Ramos (cell line): ENCODE data around the gene PPY.
"Not testable (repeated sequence)": the region's sequence is repeated elsewhere in the genome, so short reads cannot be mapped to it uniquely, and the experiment has no call there.

Experiments used
- in situ Hi-C: fragments of 300-500 bp; cut with MboI; formaldehyde crosslinking; loops from one replicate; pipeline ENCODE4 v1.14.3; 2022; ENCODE audit warnings: low sequenced_read_pairs; ENCODE audit not compliant: unreplicated experiment

Gene PPY, protein sequence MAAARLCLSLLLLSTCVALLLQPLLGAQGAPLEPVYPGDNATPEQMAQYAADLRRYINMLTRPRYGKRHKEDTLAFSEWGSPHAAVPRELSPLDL

DNA sequence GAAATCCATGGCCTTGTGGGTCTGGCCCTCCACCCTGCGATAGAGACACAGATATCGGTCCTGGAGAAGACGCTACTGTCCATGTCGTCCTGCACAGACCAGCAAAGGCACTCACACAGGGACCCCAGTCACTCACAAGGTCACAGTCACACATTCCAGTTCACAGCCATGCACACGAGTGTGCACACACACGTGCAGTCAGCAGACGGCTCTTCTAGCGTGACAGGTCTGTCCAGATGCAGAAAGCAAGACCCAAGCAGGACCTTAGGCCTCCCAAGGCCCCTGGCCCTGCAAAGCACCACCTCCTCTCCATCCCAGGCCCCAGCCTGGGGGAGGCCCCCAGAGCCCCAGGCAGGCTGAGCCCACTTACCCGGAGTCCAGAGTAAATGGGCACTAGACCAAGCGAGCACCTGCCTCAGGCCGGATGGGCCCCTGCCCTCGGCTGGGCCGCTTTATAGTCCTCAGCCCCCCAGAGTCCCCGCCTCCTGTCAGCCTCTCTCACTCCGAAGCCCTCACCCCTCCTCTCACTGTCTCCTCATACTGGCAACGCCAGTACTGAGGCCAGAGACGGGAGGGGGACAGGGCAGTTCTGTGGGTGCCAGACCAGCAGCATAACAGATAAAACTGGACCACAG is at the start of gene PPY:
Gene PPY (minus strand): TSS at position 426 of the 635 bp plus-strand sequence. CDS start 822 bp downstream, outside the sequence.
- in situ Hi-C loops, result loop anchor here (5.0 kb wide), 1 partner anchor 100 kb away; no protein-coding TSS in a partner anchor

DNA sequence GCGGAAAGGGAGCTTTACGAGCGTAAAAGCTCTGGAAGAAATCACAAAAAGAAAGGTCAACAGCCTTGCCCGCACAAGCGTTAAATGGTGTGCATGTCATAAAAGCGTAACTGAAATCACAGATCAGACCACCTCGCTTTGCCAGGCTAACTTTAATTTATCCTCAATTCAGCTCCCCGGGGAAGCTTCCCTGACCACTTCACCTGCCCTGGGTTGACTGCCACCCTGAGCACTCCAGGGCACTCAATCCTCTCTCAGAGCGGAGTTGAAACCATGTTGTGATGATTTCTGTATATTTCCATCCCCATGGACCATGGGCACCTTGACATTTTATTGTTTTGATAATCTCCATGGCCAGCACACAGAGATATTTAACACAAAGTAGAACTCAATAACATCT is 46.0 kb upstream of the PPY start:
- in situ Hi-C loops, result no loop called here

DNA sequence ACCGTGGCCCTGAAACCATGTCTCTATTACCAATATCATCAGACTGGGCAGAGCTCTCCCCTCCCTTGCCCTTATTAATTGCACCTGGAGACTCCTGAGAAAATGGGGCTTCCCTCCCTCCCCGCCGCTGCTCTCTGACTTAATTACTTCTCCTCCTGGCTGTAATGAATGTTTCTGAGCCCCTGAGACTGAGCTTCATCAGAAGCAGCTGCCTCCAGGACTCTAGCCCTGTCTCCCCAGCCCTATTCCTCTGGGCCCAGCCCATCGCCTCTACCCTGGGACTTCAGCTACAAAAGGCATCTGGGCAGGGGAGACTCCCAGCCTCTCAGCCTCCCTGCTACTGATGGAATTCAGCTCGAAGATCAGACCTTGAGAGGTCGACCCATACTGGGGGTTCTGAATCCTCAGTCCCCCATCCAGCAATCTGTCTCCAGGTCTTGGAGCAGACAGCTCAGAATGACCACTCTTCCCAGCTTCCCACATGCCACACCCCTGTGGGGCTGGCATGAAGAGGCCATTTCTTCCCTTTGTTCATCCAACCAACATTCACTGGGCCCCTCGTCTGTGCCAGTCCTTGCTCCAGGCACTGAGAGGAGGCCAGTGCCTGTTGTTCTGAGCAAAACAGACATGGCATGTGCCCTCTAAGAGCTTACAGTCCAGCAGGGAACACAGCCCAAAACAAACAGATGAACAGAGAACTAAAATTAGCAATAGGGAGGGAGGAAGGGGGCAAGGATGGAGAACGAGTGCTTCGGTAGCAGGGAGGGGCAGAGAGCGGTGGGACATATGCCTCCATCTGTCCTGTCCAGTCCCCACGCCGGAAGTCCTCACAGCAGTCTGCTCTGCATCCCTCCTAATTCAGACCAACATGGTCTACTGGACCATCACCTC is 45.1 kb upstream of the PPY start:
- in situ Hi-C loops, result no loop called here

DNA sequence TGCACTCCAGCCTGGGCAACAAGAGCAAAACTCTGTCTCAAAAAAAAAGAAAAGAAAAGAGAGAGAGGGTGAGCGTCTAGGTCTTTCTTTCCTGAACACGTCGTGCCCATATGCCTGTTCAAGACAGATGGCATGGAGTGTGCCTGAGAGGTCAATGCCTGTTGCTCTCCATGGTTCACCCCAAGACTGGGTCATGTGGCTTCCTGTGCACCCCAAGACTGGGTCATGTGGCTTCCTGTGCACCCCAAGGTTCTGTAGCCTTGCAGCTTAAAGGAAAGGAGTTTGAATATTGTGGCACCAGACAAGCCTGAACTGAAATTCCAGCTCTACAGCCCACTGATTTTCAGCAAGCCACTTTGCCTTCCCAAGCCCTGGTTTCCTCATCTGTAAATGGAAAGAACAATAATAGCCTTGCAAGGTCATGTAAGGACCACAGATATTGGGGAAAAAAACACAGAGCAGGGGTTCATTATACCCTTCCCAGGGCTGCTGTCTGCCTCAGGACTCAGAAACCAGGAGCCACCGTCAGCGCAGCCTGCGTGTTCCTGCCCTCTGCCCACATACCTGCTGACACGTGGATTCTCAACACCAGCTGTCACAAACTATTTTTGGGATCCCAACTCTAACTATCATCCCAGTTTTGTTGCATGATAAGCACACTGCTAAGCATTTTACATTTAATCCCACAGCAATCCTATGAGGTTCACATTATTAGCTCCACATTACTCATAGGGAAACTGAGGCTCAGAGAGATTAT is 44.1 kb upstream of the PPY start:
- in situ Hi-C loops, result no loop called here

DNA sequence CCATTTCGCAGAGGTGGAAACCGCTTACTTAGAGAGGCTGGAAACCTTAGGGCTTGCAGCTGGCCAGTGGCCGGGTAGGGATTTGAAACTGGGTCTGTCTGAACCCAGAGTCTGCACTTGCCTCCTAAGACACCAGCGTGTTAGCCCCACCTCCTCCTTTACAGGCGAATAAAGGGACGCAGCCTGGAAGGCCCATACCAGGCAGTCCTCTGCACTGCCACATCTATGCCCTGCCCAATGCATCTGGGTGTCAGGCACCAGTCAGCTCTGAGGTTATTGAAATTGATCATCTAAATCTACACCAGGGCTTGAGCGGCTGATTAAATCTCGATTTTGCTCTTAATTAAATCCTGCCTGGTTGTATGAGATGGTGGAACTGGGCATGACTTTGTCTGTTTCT is 42.2 kb upstream of the PPY start:
- in situ Hi-C loops, result no loop called here

DNA sequence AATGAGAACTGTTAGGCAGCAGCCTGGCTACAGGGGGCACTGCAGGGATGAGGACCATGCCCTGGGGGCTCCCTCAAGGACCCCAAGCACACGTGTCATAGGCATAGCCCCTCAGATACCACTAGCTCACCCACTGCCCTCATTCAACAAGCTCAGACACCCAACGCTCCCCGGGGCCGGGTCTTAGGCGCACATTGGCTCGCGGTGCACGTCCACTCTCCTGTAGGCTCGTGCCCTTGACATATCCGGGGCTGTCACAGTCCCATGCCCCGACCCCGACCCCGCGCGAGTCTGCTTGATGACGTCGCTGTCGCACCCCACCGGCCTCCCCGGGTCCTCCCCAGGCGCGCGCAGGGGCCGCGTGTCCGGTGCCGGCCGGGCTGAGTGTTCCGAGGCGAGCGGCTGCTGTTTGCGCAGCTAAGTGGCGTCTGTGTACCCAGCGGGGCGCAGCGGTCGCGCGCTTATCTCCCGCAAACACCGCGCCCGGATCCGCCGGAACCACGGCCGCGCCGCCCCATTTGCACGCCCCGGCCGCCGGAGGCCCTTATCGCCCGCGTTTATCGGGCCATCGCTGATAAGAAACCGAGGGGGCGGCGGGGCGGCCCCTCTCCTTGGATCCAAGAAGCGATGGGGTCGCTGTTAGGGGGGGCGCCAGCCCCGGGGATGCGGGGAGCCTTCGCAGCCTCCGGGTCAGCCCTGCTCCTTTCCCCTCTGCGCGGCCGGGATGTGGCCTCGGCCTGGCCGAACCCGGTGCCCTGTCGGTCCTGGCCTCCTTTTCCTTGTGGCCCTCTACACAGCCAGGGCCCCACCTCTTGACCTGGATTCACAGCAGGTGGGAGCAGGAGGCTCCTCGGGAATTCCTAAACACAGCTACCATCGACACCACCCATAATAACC is 41.5 kb upstream of the PPY start:
- in situ Hi-C loops, result no loop called here

DNA sequence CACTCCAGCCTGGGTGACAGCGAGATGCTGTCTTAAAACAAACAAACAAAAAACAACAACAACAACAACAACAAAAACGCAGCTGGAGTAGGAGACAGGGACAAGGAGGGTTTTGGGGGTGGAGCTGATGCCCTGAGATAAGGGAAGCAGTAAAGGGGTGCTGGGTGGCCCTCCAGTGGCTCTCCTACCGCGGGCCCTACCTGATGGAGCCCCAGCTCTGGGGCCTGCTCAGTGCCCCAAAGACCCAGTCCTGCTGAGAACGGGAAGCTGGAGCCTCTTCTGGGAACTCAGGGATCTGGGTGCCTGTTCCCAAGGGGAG is 40.9 kb upstream of the PPY start:
- in situ Hi-C loops, result no loop called here

DNA sequence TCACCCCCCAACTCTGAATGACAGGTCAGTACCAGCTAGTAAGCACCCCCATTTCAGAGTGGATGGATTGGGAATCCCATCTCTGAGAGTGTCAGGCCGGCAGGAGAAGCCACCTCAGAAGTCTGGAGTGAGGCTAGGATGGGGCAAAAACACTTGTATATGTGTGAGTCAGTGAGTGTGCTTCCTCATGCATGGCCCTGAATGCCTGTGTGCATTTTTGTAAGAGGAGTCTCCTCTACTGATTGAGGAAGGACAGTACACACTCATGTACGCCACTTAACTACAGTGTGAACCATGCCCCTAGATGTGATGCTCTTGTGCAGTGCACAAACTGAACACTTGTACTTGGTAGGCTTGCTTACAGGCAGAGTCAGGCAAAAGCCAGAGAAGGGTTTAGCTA is 39.9 kb upstream of the PPY start:
- in situ Hi-C loops, result no loop called here

DNA sequence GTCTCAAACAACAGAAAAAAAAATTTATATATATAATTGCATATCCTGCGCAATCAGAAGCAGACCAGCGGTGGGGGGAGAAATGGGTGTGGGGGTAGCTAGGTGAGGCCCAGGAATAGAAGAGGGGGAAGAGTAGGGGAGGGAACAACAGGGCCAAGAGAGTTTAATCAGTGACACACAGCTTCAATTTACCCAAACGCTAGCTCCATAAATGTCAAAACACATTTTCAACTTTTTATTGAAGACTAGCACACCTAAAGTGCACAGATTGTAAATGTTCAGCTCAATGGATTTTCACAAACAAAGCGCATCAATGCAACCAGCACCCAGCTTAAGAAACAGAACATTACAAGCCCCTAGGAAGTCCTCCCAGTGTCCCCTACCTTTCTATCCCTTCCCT is 37.4 kb upstream of the PPY start:
- in situ Hi-C loops, result no loop called here

DNA sequence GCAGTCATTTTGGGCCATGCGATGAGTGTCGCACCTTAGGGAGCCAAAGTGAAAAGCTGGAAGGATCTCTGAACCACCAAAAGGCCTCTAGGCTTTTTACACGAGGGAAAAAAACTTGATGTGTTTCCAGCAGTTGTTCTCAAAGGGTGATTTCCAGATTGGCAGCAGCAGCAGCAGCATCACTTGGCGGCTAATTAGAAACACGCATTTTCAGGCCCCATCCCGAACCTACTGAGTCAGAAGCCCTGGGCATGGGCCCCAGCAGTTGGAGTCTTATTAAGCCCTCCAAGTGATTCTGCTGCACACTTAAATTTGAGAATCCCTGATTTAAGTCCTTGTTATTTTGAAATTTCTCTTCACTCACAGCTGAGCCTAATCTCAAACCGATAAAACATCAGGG is 36.7 kb upstream of the PPY start:
- in situ Hi-C loops, result no loop called here

DNA sequence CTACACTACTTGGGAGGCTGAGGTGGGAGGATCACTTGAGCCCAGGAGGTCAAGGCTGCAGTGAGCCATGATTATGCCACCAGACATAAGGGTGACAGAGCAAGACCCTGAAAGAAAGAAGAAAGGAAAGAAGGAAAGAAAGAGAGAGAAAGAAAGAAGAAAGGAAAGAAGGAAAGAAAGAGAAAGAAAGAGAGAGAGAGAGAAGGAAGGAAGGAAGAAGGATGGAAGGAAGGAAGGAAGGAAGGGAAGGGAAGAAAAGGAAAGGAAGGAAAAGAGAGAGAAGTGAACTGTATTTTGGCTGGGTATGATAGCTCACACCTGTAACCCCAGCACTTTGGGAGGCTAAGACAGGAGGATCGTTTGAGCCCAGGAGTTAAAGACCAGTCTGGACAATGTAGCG is 35.8 kb upstream of the PPY start:
- in situ Hi-C loops, result no loop called here

DNA sequence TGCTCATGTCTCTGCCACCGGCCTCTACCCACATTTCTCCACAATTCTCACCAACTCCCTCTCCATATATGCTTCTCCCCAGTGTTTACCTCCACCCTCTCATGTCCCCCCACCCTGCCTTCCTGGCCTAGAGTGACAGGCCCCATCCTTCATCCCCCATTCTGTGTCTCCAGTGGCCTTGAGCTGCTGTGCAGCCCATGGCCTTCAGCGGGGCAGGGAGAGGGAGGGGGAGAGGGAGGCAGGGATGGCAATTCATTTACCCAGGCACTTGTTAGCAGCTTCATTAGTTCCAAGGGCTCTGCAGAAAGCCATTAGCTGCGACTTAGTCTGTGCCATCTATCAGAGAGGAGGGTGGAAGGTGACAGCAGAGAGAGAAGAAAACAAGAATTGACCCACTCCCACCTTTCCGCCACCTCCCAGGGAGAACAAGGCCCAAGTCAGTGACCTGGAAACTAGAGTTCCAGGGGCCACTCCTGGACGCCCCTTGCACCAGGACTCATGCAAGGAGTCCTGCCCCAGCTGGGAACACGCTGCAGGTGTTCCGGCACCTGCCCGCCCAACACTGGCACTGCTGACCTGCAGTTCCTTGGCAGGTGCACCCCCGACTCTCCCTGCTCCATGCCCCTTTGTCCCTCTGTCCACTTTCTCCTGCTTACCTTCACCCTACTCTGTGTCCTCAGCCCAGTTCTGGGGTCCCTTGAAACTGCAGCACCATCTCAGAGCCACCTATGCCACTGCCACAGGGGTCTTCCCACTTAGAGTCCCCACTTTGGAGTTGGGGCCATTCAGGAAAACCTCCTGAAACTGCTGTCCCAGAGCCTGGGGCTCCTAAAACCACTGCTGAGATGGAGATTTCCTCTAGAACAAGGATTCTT is 34.9 kb upstream of the PPY start:
- in situ Hi-C loops, result no loop called here

DNA sequence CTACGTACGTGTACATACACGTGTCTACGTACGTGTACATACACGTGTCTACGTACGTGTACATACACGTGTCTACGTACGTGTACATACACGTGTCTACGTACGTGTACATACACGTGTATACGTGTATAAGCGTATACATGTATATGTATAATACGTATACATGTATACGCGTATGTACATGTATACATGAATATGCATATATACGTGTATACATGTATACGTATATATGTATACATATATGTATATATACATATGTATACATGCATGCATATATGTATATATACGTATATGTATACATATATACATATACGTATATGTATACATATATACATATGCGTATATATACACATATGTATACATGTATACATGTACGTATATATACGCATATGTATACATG is 33.6 kb upstream of the PPY start:
- in situ Hi-C loops, result no loop called here

DNA sequence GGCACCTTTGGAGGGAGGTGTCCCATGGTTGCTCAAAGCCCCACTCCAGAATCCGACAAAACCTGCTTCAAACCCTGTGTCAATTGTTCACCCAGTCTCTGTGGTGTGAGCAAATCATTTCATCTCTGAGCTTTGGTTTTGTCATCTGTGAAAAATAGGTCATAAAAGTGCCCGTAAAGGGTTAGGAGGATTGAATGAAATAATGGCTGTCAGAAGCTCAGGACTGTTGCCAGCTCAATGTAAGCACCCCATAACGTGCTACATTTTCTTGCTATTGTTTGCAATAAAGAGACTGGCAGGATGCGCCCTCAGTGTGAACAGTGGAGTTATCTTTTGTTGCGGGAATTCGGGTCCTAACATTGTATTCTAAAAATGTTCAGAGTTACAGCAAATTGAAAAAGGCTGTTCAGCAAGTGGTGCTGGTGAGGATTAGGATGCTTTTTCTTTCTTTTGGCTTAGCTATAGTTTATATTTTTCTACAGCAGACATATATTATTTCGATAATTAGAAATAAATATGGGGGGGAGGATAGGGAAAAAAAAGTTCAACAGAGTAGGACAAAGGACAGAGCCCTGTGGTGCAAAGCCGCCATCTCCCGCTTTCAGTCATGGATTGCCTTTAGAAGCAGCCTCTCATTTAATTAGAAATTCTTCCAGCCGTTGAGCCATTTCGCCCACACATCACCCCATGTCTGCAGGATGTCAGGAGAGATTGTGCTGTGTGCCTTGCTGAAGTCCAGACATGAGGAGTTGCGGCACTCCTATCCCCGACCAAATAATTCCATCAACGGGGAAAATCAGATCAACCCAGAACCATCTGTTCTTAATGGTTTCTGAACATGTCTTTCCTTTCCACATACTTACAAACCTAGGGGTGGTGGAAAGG is 32.3 kb upstream of the PPY start:
- in situ Hi-C loops, result no loop called here

DNA sequence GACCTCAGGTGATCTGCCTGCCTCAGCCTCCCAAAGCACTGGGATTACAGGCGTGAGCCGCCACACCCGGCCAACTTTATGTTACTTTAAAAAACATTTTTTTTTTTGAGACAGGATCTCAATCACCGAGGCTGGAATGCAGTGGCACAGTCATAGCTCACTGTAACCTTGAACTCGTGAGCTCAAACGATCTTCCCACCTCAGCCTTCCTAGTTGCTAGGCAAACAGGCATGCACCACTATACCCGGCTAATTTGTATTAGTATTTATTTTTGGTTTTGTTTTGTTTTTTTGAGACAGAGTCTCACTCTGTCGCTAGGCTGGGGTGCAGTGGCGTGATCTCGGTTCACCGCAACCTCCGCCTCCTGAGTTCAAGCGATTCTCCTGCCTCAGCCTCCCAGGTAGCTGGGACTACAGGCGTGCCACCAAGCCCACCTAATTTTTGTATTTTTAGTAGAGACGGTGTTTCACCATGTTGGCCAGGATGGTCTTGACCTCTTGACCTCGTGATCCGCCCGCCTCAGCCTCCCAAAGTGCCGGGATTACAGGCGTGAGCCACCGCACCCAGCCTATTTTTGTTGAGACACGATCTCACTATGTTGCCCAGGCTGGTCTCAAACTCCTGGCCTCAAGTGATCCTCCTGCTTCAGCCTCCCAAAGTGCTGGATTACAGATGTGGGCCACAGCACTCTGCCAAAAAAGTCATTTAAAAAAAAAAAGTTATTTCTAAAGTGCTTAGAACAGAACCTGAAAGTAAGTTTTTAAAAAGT is 30.4 kb upstream of the PPY start:
- in situ Hi-C loops, result not testable (repeated sequence)

DNA sequence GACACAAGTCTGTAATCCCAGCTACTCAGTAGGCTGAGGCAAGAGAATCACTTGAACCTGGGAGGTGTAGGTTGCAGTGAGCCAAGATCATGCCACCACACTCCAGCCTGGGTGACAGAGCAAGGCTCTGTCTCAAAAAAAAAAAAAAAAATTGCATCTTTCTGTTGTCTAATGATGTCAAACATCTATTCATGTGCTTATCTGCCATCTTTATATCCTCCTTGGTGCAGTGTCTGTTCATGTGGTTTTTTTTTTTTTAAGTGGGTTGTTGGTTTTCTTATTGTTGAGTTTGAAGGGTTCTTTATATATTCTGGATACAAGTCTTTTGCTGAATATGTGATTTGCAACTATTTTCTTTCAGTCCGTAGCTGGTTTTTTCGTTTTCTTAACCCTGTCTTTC is 29.2 kb upstream of the PPY start:
- in situ Hi-C loops, result not testable (repeated sequence)

DNA sequence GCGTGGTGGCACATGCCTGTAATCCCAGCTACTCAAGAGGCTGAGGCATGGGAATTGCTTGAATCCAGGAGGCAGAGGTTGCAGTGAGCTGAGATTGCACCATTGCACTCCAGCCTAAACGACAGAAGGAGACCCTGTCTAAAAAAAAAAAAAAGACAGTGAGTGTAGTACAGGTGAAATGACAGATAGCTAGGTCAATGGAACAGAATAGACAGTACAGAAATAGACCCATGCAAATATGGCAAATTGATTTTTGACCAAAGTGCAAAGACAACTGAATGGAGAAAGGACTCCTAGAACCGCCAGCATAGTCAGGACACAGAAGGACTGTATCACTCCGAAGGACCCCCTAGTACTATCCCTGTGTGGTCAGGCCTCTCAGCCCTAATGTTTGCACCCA is 28.1 kb upstream of the PPY start:
- in situ Hi-C loops, result no loop called here
